ENCODE measurements around the gene UBE2QL1.
"Not testable (repeated sequence)": the region's sequence is repeated elsewhere in the genome, so short reads cannot be mapped to it uniquely, and the experiment has no call there.

The UBE2QL1 gene

GRCh38 chr5:6496636-6497035 lies 48.0 kb downstream of the UBE2QL1 start:
- no peak for DNase-seq (ENCODE audit: low spot score)

GRCh38 chr5:6497262-6497661 lies 48.6 kb downstream of the UBE2QL1 start:
- DNase-seq (ENCODE audit: low spot score): no peak

- no peak for DNase-seq (ENCODE audit: low spot score)
Observed at GRCh38 chr5:6498968-6499367, 50.3 kb downstream of the UBE2QL1 start.

GRCh38 chr5:6501701-6502100 lies 53.0 kb downstream of the UBE2QL1 start:
- DNase-seq (ENCODE audit: low spot score): no peak

- no peak for DNase-seq (ENCODE audit: low spot score)
Observed at GRCh38 chr5:6502421-6502820, 53.8 kb downstream of the UBE2QL1 start.

GRCh38 chr5:6503342-6503741 lies 54.7 kb downstream of the UBE2QL1 start:
- DNase-seq (ENCODE audit: low spot score): no peak

- DNase-seq (ENCODE audit: low spot score): no peak
Observed at GRCh38 chr5:6504677-6505415, 56.2 kb downstream of the UBE2QL1 start.

- DNase-seq (ENCODE audit: low spot score): no peak
Observed at GRCh38 chr5:6505416-6505755, 56.7 kb downstream of the UBE2QL1 start.

GRCh38 chr5:6505783-6506557 lies 57.3 kb downstream of the UBE2QL1 start:
- DNase-seq (ENCODE audit: low spot score): no peak

GRCh38 chr5:6506611-6507010 lies 58.0 kb downstream of the UBE2QL1 start:
- no peak for DNase-seq (ENCODE audit: low spot score)

GRCh38 chr5:6508931-6509330 lies 60.3 kb downstream of the UBE2QL1 start:
- DNase-seq (ENCODE audit: low spot score): no peak

- DNase-seq (ENCODE audit: low spot score): no peak
Observed at GRCh38 chr5:6510132-6510531, 61.5 kb downstream of the UBE2QL1 start.

GRCh38 chr5:6510973-6511372 lies 62.3 kb downstream of the UBE2QL1 start:
- DNase-seq (ENCODE audit: low spot score): no peak

GRCh38 chr5:6515812-6516211 lies 67.2 kb downstream of the UBE2QL1 start:
- DNase-seq (ENCODE audit: low spot score): not testable (repeated sequence)

- DNase-seq (ENCODE audit: low spot score): no peak
Observed at GRCh38 chr5:6516823-6517222, 68.2 kb downstream of the UBE2QL1 start.

GRCh38 chr5:6517510-6517909 lies 68.9 kb downstream of the UBE2QL1 start:
- no peak for DNase-seq (ENCODE audit: low spot score)

- DNase-seq (ENCODE audit: low spot score): no peak
Observed at GRCh38 chr5:6518298-6519057, 69.8 kb downstream of the UBE2QL1 start.

- no peak for DNase-seq (ENCODE audit: low spot score)
Observed at GRCh38 chr5:6520201-6520600, 71.5 kb downstream of the UBE2QL1 start.

GRCh38 chr5:6522331-6522730 lies 73.7 kb downstream of the UBE2QL1 start:
- DNase-seq (ENCODE audit: low spot score): no peak

GRCh38 chr5:6522923-6523322 lies 74.3 kb downstream of the UBE2QL1 start:
- no peak for DNase-seq (ENCODE audit: low spot score)

GRCh38 chr5:6525422-6525821 lies 76.8 kb downstream of the UBE2QL1 start:
- no peak for DNase-seq (ENCODE audit: low spot score)

GRCh38 chr5:6525910-6526309 lies 77.3 kb downstream of the UBE2QL1 start:
- DNase-seq (ENCODE audit: low spot score): peak; percentile 34

Data from AG08396 (cell line).